Keratinocyte (primary cell): Measurements from ENCODE around the gene TMC8.

ENCODE experiments used
- EZH2 ChIP-seq: IDR thresholded peaks from one replicate; pipeline ENCODE4 v1.6.1; 2012; ENCODE audit warnings: inconsistent platforms, mild to moderate bottlenecking, low read length, moderate library complexity
- TF ChIP-seq, protein P1 (sequence below), 3 experiments: IDR thresholded peaks in 1 of 3; conservative IDR thresholded peaks in 1 of 3; optimal IDR thresholded peaks in 1 of 3; 2 replicates in 2 of 3; 3 replicates in 1 of 3; pipeline versions ENCODE3 to v1.5.1; 2011; ENCODE audit warnings: low read length in 3 of 3, mild to moderate bottlenecking in 3 of 3, moderate library complexity in 2 of 3, control low read depth in 1 of 3, inconsistent platforms in 1 of 3; ENCODE audit not compliant: insufficient read depth in 2 of 3; ENCODE audit errors: extremely low read depth in 1 of 3

DNA sequence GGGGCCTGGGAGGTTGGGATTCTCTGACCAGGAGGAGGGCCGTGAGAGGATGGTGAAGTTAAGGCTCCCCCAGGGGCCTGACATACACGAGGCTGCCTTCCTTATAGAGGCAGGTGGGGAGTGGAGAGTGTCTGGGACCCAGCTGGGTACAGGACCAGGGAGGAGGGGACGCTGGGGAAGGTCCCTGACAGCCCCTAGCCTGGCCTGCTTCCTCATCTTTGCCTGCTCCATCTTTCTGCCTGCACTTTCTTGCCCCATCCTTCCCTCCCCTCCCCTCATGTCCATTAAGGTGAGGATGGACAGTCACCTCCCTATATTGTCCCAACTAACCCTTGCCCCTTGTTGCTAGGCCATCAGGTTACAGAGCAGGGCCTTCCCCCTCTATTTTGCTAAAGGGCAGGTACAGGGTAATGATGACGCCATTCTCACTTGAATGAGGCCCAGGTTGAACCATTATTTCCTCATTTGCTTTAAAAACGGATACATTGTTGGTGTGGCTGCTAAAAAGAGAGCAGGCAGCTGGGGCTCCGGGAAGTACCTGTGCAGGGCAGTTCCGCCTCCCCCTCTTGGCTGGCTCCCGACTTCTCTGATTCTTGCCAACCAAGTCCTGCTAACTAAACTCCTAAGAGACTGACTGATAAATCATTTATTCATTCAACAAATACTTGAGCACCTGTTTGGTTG, 16.9 kb downstream of the TMC8 start:
- TF ChIP-seq, protein P1, sequence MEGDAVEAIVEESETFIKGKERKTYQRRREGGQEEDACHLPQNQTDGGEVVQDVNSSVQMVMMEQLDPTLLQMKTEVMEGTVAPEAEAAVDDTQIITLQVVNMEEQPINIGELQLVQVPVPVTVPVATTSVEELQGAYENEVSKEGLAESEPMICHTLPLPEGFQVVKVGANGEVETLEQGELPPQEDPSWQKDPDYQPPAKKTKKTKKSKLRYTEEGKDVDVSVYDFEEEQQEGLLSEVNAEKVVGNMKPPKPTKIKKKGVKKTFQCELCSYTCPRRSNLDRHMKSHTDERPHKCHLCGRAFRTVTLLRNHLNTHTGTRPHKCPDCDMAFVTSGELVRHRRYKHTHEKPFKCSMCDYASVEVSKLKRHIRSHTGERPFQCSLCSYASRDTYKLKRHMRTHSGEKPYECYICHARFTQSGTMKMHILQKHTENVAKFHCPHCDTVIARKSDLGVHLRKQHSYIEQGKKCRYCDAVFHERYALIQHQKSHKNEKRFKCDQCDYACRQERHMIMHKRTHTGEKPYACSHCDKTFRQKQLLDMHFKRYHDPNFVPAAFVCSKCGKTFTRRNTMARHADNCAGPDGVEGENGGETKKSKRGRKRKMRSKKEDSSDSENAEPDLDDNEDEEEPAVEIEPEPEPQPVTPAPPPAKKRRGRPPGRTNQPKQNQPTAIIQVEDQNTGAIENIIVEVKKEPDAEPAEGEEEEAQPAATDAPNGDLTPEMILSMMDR (optimal IDR thresholded peaks at IDR 0.05 in 1 of 3, IDR thresholded peaks at IDR 0.05 in 1 of 3, conservative IDR thresholded peaks at IDR 0.05 in 1 of 3; ENCODE audit: extremely low read depth in 1 of 3, insufficient read depth in 2 of 3, low read length in 3 of 3), result no peak
- TF ChIP-seq EZH2, result no peak
